CD14-positive monocyte (primary cell): ENCODE measurements around the gene BIRC5. TPM values are rescaled to one million over a fixed set of nuclear protein-coding genes. Genes with fewer than 3 reads are reported as not detected.
A peak's percentile ranks its signal among the peaks of the same experiment; 100 is the strongest.

Experiments used
- DNase-seq, 3 donors: peaks; one replicate each; pipeline ENCODE4 v3.0.0-alpha.2; 2011 to 2022
- H2AFZ ChIP-seq: 2 replicates; pipeline ENCODE4 v1.6.0; 2012; ENCODE audit warnings: mild to moderate bottlenecking, low read depth, low read length, inconsistent platforms; ENCODE audit not compliant: insufficient read depth, poor library complexity, severe bottlenecking
- H3K27ac ChIP-seq, 2 donors: 1 replicate in 1 of 2; 2 replicates in 1 of 2; pipeline ENCODE4 v1.5.1; 2012 to 2013; ENCODE audit warnings: low read length in 2 of 2, control low read depth in 1 of 2, inconsistent platforms in 1 of 2, low read depth in 1 of 2, mild to moderate bottlenecking in 1 of 2
- H3K27me3 ChIP-seq, 2 donors: one replicate each; pipeline versions ENCODE4 v1.6.0 to v1.6.1; 2011 to 2013; ENCODE audit warnings: low read length in 2 of 2; ENCODE audit not compliant: control insufficient read depth in 2 of 2, insufficient read depth in 2 of 2
- H3K36me3 ChIP-seq, 2 donors: replicated peaks in 1 of 2; 1 replicate in 1 of 2; 2 replicates in 1 of 2; pipeline versions ENCODE4 v1.5.1 to v1.6.1; 2012 to 2013; ENCODE audit warnings: low read length in 2 of 2, control low read depth in 1 of 2, inconsistent platforms in 1 of 2, mild to moderate bottlenecking in 1 of 2; ENCODE audit not compliant: insufficient read depth in 2 of 2, control insufficient read depth in 1 of 2
- H3K4me1 ChIP-seq, 2 donors: 1 replicate in 1 of 2; 2 replicates in 1 of 2; pipeline versions ENCODE4 v1.5.1 to v1.6.1; 2012 to 2013; ENCODE audit warnings: low read length in 2 of 2, control low read depth in 1 of 2, inconsistent platforms in 1 of 2, mild to moderate bottlenecking in 1 of 2, moderate library complexity in 1 of 2; ENCODE audit not compliant: insufficient read depth in 2 of 2, control insufficient read depth in 1 of 2
- H3K4me2 ChIP-seq: replicated peaks from 2 replicates; pipeline ENCODE3; 2012; ENCODE audit warnings: low read length, moderate library complexity, mild to moderate bottlenecking; ENCODE audit not compliant: poor library complexity, severe bottlenecking; ENCODE audit errors: extremely low read depth
- H3K4me3 ChIP-seq, 3 experiments: fragments of 200-600 bp in 1 of 3; sonication (generic) in 1 of 3; replicated peaks in 1 of 3; 1 replicate in 2 of 3; 2 replicates in 1 of 3; pipeline ENCODE4 v1.5.1; 2011 to 2013; ENCODE audit warnings: low read length in 3 of 3, mild to moderate bottlenecking in 3 of 3, control low read depth in 2 of 3, low read depth in 2 of 3, inconsistent platforms in 1 of 3, moderate library complexity in 1 of 3
- H3K79me2 ChIP-seq: 2 replicates; pipeline ENCODE4 v1.6.0; 2012; ENCODE audit warnings: mild to moderate bottlenecking, control low read depth, inconsistent platforms, low read length, moderate library complexity; ENCODE audit not compliant: insufficient read depth
- H3K9ac ChIP-seq: 2 replicates; pipeline ENCODE4 v1.6.0; 2017; ENCODE audit warnings: low read length, mild to moderate bottlenecking; ENCODE audit not compliant: insufficient read depth, poor library complexity, severe bottlenecking
- H3K9me3 ChIP-seq, 2 donors: replicated peaks in 1 of 2; 1 replicate in 1 of 2; 2 replicates in 1 of 2; pipeline versions ENCODE4 v1.5.1 to v1.6.1; 2012 to 2013; ENCODE audit warnings: low read length in 2 of 2, control low read depth in 1 of 2; ENCODE audit not compliant: control insufficient read depth in 1 of 2, insufficient read depth in 1 of 2
- H4K20me1 ChIP-seq: 2 replicates; pipeline ENCODE4 v1.6.0; 2012; ENCODE audit warnings: mild to moderate bottlenecking, low read length, control low read depth, moderate library complexity; ENCODE audit not compliant: insufficient read depth
- H3K27ac Mint-ChIP-seq, 7 donors: one replicate each; pipeline ENCODE4 v1.8.0; 2020; ENCODE audit warnings: mild to moderate bottlenecking in 7 of 7, mixed read lengths in 7 of 7, moderate library complexity in 6 of 7, inconsistent platforms in 2 of 7
- H3K27me3 Mint-ChIP-seq, 3 donors: one replicate each; pipeline ENCODE4 v1.8.0; 2021 to 2022; ENCODE audit warnings: low read depth in 3 of 3, mild to moderate bottlenecking in 3 of 3, mixed read lengths in 3 of 3, moderate library complexity in 3 of 3, inconsistent platforms in 1 of 3
- H3K36me3 Mint-ChIP-seq, 2 donors: one replicate each; pipeline ENCODE4 v1.8.0; 2020; ENCODE audit warnings: mixed read lengths in 2 of 2, inconsistent platforms in 1 of 2, mild to moderate bottlenecking in 1 of 2
- H3K4me1 Mint-ChIP-seq: one replicate; pipeline ENCODE4 v1.8.0; 2020; ENCODE audit warnings: mild to moderate bottlenecking, mixed read lengths
- H3K4me3 Mint-ChIP-seq, 2 donors: one replicate each; pipeline ENCODE4 v1.8.0; 2020; ENCODE audit warnings: mild to moderate bottlenecking in 2 of 2, mixed read lengths in 2 of 2, moderate library complexity in 1 of 2
- H3K9me3 Mint-ChIP-seq, 7 donors: one replicate each; pipeline ENCODE4 v1.8.0; 2020 to 2022; ENCODE audit warnings: mixed read lengths in 7 of 7, mild to moderate bottlenecking in 6 of 7, moderate library complexity in 6 of 7, inconsistent platforms in 2 of 7
- WGBS: methylation state at CpG from one replicate; pipeline ENCODE4 v1.1.5; 2013; ENCODE audit warnings: missing lambda C conversion rate; ENCODE audit not compliant: insufficient coverage; 5-methylcytosine and 5-hydroxymethylcytosine counted together
- intact Hi-C, 2 donors: fragments of 100-400 bp; cut with micrococcal nuclease; formaldehyde crosslinking; loops; one replicate each; pipeline versions ENCODE4 v1.15.0 to v1.15.1; 2023
- polyA plus RNA-seq, 3 donors: library from polyadenylated mRNA; depleted of rRNA in 1 of 3; unstranded in 2 of 3; stranded (reverse) in 1 of 3; fragments of 300-500 nt in 2 of 3; fragments of >200 nt in 1 of 3; fragmentation: Illumina TruSeq in 2 of 3; gene quantifications; 1 replicate in 2 of 3; 2 replicates in 1 of 3; pipeline ENCODE4 v1.2.3, GENCODE V29; 2012 to 2021
- TF ChIP-seq, protein P1 (sequence below): fragments of 200-600 bp; IDR thresholded peaks from one replicate; pipeline ENCODE4 v1.8.0; 2022; ENCODE audit warnings: antibody characterized with exemption, mild to moderate bottlenecking

The BIRC5 gene
- polyA plus RNA-seq, 3 donors = 0.20 TPM; not detected in 2

DNA sequence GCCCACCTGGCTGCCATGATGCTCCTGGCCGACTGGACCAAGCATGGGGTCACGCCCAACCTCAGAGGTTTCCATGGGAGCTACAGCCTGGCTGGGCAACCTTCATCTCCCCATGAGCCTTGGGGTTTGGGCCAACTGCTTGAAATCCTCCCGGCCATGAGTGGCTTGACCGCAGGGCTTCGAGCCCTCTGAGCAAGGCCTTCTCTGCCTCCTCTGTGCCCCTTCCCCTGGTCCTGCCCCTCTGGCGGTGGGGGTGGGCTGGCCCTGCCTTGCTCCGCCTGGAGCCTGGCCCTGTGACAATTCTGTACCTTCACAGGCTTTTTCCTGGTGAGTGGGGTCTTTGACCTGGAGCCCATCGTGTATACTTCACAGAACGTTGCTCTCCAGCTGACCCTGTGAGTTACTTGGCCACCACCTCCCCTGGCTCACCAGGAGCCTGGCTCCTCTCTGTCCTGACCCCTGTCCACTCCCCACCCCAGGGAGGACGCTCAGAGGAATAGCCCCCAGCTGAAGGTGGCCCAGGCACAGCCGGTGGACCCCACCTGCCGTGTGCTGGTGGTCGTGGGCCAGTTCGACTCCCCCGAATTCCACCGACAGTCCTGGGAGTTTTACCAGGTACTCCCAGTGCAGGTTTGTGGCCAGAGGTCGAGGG, 8.8 kb upstream of the BIRC5 start:
- peaks cover 2% of the 10 kb centered on the region for H3K4me1 Mint-ChIP-seq
- peaks cover 4 to 5% of the 10 kb centered on the region in 2 donors for H3K4me1 ChIP-seq
- H4K20me1 ChIP-seq = no peaks in the 10 kb centered on the region
- H3K9me3 Mint-ChIP-seq = peaks cover 0 to under 1% (median 0%) of the 10 kb centered on the region in 7 donors
- no peak overlapping the region for H3K4me2 ChIP-seq
- H2AFZ ChIP-seq = no peak overlapping the region
- no peak overlapping the region for H3K27ac Mint-ChIP-seq
- no peak for DNase-seq
- H3K79me2 ChIP-seq = no peaks in the 10 kb centered on the region
- intact Hi-C loops = no loop called here
- no peaks in the 10 kb centered on the region for H3K27me3 ChIP-seq
- H3K27ac ChIP-seq = no peak overlapping the region
- H3K9ac ChIP-seq = no peak overlapping the region
- H3K4me3 Mint-ChIP-seq = no peak overlapping the region
- H3K4me3 ChIP-seq = no peak overlapping the region
- H3K9me3 ChIP-seq = no peaks in the 10 kb centered on the region
- H3K27me3 Mint-ChIP-seq = peaks cover 0 to 3% (median 3%) of the 10 kb centered on the region in 3 donors
- TF ChIP-seq, protein P1, sequence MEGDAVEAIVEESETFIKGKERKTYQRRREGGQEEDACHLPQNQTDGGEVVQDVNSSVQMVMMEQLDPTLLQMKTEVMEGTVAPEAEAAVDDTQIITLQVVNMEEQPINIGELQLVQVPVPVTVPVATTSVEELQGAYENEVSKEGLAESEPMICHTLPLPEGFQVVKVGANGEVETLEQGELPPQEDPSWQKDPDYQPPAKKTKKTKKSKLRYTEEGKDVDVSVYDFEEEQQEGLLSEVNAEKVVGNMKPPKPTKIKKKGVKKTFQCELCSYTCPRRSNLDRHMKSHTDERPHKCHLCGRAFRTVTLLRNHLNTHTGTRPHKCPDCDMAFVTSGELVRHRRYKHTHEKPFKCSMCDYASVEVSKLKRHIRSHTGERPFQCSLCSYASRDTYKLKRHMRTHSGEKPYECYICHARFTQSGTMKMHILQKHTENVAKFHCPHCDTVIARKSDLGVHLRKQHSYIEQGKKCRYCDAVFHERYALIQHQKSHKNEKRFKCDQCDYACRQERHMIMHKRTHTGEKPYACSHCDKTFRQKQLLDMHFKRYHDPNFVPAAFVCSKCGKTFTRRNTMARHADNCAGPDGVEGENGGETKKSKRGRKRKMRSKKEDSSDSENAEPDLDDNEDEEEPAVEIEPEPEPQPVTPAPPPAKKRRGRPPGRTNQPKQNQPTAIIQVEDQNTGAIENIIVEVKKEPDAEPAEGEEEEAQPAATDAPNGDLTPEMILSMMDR = no peak
- 98% methylated on average over 16 of the region's 17 CpGs for WGBS
- peaks cover 5 to 10% of the 10 kb centered on the region in 2 donors for H3K36me3 ChIP-seq
- H3K36me3 Mint-ChIP-seq = peaks cover 15 to 18% of the 10 kb centered on the region in 2 donors

DNA sequence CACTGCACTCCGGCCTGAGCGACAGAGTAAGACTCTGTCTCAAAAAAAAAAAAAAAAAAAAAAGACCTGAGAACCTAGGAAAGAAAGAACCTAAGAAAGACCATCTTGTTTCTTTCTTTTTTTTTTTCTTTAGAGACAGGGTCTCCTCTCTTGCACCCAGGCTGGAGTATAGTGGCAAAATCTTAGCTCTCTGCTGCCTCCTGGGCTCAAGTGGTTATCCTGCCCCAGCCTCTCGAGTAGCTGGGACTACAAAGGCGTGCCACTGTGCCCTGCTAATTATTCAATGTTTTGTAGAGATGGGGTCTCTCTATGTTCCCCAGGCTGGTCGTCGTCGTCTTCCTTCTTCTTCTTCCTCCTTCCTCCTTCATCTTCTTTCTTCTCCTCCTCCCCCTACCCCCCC, 7.8 kb upstream of the BIRC5 start:
- H3K9ac ChIP-seq = no peak overlapping the region
- peak overlapping the region in 2 of 7 donors; percentile 49 to 69 for H3K27ac Mint-ChIP-seq
- no peaks in the 10 kb centered on the region for H3K9me3 Mint-ChIP-seq
- H3K4me2 ChIP-seq = no peak overlapping the region
- no peaks in the 10 kb centered on the region for H3K79me2 ChIP-seq
- H3K4me1 ChIP-seq = no peaks in the 10 kb centered on the region
- H3K4me3 Mint-ChIP-seq = no peak overlapping the region
- WGBS = 47% methylated on average over 3 of the region's 7 CpGs
- intact Hi-C loops = no loop called here
- peaks cover 0 to 5% (median 3%) of the 10 kb centered on the region in 3 donors for H3K27me3 Mint-ChIP-seq
- H3K27ac ChIP-seq = no peak overlapping the region
- H3K4me3 ChIP-seq = no peak overlapping the region
- no peaks in the 10 kb centered on the region for H4K20me1 ChIP-seq
- peaks cover 15 to 18% of the 10 kb centered on the region in 2 donors for H3K36me3 Mint-ChIP-seq
- H3K4me1 Mint-ChIP-seq = no peaks in the 10 kb centered on the region
- H3K9me3 ChIP-seq = no peaks in the 10 kb centered on the region
- peaks cover 5 to 10% of the 10 kb centered on the region in 2 donors for H3K36me3 ChIP-seq
- H2AFZ ChIP-seq = no peak overlapping the region
- no peak for DNase-seq
- no peaks in the 10 kb centered on the region for H3K27me3 ChIP-seq
- TF ChIP-seq, protein P1 = no peak
